ENCODE measurements around the gene CD68.

Gene CD68, protein sequence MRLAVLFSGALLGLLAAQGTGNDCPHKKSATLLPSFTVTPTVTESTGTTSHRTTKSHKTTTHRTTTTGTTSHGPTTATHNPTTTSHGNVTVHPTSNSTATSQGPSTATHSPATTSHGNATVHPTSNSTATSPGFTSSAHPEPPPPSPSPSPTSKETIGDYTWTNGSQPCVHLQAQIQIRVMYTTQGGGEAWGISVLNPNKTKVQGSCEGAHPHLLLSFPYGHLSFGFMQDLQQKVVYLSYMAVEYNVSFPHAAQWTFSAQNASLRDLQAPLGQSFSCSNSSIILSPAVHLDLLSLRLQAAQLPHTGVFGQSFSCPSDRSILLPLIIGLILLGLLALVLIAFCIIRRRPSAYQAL

DNA sequence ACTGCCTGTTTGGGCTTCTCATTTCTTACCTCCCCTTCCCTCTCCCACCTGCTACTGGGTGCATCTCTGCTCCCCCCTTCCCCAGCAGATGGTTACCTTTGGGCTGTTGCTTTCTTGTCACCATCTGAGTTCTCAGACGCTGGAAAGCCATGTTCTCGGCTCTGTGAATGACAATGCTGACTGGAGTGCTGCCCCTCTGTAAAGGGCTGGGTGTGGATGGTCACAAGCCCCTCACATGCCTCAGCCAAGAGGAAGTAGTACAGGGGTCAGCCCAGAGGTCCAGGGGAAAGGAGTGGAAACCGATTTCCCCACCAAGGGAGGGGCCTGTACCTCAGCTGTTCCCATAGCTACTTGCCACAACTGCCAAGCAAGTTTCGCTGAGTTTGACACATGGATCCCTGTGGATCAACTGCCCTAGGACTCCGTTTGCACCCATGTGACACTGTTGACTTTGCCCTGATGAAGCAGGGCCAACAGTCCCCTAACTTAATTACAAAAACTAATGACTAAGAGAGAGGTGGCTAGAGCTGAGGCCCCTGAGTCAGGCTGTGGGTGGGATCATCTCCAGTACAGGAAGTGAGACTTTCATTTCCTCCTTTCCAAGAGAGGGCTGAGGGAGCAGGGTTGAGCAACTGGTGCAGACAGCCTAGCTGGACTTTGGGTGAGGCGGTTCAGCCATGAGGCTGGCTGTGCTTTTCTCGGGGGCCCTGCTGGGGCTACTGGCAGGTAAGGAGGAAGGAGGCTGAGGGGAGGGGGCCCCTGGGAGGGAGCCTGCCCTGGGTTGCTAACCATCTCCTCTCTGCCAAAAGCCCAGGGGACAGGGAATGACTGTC is at the start of gene CD68:
Gene CD68 (plus strand): TSS at position 638 of the 833 bp plus-strand sequence. CDS start 40 bp downstream, at position 678.
- DNase-seq (ENCODE audit: extremely low read depth, insufficient read length), result peak; percentile 73
- Histone ChIP-seq H3K27me3 (replicated peaks; ENCODE audit: control insufficient read depth, insufficient read depth, low read length) (no peaks in the 10 kb centered on the region), H3K36me3 (ENCODE audit: control insufficient read depth, insufficient read depth, low read length) (peaks cover 34% of the 10 kb centered on the region), H3K4me3 (replicated peaks; ENCODE audit: low read depth, low read length) (peak within 1 kb of the TSS; percentile 1; the same call in 1 of the 2 replicates)
- TF ChIP-seq, protein P1, sequence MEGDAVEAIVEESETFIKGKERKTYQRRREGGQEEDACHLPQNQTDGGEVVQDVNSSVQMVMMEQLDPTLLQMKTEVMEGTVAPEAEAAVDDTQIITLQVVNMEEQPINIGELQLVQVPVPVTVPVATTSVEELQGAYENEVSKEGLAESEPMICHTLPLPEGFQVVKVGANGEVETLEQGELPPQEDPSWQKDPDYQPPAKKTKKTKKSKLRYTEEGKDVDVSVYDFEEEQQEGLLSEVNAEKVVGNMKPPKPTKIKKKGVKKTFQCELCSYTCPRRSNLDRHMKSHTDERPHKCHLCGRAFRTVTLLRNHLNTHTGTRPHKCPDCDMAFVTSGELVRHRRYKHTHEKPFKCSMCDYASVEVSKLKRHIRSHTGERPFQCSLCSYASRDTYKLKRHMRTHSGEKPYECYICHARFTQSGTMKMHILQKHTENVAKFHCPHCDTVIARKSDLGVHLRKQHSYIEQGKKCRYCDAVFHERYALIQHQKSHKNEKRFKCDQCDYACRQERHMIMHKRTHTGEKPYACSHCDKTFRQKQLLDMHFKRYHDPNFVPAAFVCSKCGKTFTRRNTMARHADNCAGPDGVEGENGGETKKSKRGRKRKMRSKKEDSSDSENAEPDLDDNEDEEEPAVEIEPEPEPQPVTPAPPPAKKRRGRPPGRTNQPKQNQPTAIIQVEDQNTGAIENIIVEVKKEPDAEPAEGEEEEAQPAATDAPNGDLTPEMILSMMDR (IDR thresholded peaks at IDR 0.05; ENCODE audit: insufficient read depth, low read length, poor library complexity, severe bottlenecking), result no peak

DNA sequence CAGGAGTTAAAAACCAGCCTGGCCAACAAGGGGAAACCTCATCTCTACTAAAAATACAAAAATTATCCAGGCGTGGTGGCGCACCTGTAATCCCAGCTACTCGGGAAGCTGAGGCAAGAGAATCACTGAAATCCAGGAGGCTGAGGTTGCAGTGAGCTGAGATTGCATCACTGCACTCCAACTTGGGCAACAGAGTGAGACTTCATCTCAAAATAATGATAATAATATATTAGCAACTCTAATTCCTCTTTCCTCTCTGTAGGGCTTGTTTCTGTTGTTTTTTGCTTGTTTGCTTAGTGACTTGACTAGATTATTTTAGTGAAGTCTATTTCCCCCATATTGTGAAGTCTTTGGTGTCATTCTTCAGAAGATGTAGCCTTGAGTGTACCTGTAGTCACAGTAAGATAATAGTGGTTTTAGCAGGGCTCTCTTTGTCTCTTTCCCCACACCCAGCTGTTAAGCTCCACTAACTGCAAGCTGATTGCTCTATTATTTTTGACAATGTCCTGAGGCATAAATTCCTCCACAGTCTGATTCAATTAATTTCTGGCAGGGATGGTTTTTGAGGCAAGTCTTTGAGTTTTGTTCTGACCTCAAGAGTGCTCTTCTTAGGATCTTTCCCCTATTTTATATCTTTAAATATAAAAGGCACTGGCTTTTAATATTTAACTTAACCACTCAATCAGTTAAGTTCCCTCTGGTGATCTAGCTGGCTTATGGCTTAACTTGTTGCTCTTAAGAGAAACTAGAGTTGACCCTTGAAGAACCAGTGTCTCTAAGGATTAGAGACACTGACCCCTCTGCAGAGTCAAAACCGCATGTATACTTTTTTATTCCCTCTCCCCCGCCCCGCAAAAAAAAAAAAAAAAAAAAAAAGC is 49.2 kb upstream of the CD68 start:
- Histone ChIP-seq H3K4me3 (replicated peaks; ENCODE audit: low read depth, low read length) (no peak overlapping the region), H3K27me3 (replicated peaks; ENCODE audit: control insufficient read depth, insufficient read depth, low read length) (no peaks in the 10 kb centered on the region), H3K36me3 (ENCODE audit: control insufficient read depth, insufficient read depth, low read length) (no peaks in the 10 kb centered on the region)
- no peak for DNase-seq (ENCODE audit: extremely low read depth, insufficient read length)
- TF ChIP-seq, protein P1 (IDR thresholded peaks at IDR 0.05; ENCODE audit: insufficient read depth, low read length, poor library complexity, severe bottlenecking), result no peak

DNA sequence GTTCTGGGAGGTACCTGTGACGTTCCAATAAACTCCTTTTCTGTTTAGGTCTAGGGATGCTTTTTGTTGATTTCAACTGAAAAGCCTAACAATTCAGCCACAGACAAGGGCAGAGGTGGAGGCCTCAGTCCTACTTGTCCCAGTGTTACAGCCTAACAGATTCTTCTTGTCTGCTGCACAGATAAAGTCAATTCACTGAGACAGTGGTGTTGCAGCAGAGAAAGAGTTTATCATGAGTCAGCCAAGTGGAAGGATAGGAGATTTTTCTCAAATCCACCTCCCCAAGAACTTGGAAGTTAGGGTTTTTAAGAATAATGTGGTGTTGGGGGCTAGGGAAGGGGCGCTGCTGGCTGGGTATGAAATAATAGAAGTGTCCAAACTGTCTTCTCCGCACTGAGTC is 41.4 kb upstream of the CD68 start:
- TF ChIP-seq, protein P1 (IDR thresholded peaks at IDR 0.05; ENCODE audit: insufficient read depth, low read length, poor library complexity, severe bottlenecking), result no peak
- Histone ChIP-seq H3K27me3 (replicated peaks; ENCODE audit: control insufficient read depth, insufficient read depth, low read length) (no peaks in the 10 kb centered on the region), H3K36me3 (ENCODE audit: control insufficient read depth, insufficient read depth, low read length) (no peaks in the 10 kb centered on the region), H3K4me3 (replicated peaks; ENCODE audit: low read depth, low read length) (no peak overlapping the region)
- no peak for DNase-seq (ENCODE audit: extremely low read depth, insufficient read length)

DNA sequence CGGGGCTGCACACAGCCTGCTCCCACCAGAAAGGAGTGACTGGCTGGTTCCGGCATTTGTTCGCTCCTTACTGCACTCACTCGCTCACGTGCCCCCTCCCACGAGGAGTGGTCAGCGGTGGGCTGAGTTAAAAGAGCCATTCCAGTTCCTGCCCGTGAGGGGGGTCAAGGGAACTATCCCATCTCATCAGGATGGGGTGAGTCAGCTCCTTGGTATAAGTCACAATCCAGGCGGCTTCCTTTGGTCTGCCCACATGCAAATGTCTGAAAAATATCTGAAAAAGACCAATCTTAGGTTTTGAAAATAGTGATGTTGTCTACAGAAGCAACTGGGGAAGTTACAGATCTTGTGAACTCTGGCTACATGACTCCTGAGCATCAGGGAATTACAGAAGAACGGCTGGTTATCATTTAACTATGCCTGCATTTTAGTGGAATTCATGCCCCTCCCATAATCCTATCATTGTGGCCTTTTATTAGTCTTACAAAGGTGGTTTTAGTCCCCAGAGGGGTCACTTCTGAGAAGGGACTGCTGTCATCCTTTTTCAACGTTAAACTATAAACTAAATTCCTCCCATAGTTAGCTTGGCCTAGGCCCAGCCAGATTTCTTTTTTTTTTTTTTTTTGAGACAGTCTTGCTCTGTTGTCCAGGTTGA is 40.4 kb upstream of the CD68 start:
- no peak for DNase-seq (ENCODE audit: extremely low read depth, insufficient read length)
- no peaks in the 10 kb centered on the region for H3K27me3 ChIP-seq (replicated peaks; ENCODE audit: control insufficient read depth, insufficient read depth, low read length)
- H3K36me3 ChIP-seq (ENCODE audit: control insufficient read depth, insufficient read depth, low read length), result no peaks in the 10 kb centered on the region
- no peak overlapping the region for H3K4me3 ChIP-seq (replicated peaks; ENCODE audit: low read depth, low read length)
- TF ChIP-seq, protein P1 (IDR thresholded peaks at IDR 0.05; ENCODE audit: insufficient read depth, low read length, poor library complexity, severe bottlenecking), result no peak

DNA sequence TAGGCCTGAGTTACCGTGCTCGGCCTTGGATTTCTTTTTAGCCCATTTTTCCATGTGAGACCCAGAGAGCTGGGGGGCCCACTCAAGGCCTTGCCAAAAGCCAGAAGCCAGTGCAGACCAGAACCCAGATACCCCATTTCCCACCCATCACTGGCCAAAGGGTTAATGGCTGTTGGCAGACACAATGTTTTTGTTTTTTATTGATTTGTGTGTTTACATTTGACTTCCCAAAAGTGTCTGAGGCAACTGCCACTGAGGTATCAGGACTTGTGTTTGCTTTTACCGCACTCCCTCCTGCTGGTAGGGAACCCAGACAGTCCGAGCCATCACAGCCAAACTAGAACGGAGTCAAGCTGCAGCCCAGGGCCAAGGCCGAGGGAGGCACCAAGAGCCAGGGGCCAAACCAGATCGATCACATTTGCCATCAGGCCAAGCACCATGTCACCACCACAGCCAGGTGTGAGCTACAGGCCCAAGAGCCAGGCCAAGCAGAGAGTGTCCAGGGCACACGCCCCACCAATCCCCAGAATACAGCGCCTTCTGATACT is 38.3 kb upstream of the CD68 start:
- Histone ChIP-seq H3K36me3 (ENCODE audit: control insufficient read depth, insufficient read depth, low read length) (no peaks in the 10 kb centered on the region), H3K4me3 (replicated peaks; ENCODE audit: low read depth, low read length) (no peak overlapping the region), H3K27me3 (replicated peaks; ENCODE audit: control insufficient read depth, insufficient read depth, low read length) (no peaks in the 10 kb centered on the region)
- TF ChIP-seq, protein P1 (IDR thresholded peaks at IDR 0.05; ENCODE audit: insufficient read depth, low read length, poor library complexity, severe bottlenecking), result no peak
- DNase-seq (ENCODE audit: extremely low read depth, insufficient read length), result no peak
